K562 (cell line): Measurements from ENCODE around the gene IGLL1. TPM values are rescaled to one million over a fixed set of nuclear protein-coding genes. Genes with fewer than 3 reads are reported as not detected.

Experiments
- ATF7 ChIP-seq: fragments of 450-650 bp; IDR thresholded peaks from 2 replicates; pipeline ENCODE4 v1.7.1; 2014; ENCODE audit warnings: mild to moderate bottlenecking, moderate library complexity
- FOXK2 ChIP-seq, 2 experiments: fragments of 450-650 bp; IDR thresholded peaks in 1 of 2; conservative IDR thresholded peaks in 1 of 2; 2 replicates each; pipeline ENCODE4 v1.6.1; 2016; ENCODE audit warnings: low read depth in 2 of 2, mild to moderate bottlenecking in 1 of 2
- HOXB6 ChIP-seq: fragments of 250-450 bp; sonication (Bioruptor Pico); IDR thresholded peaks from 2 replicates; pipeline ENCODE4 v1.5.1; 2022; ENCODE audit warnings: mild to moderate bottlenecking, borderline replicate concordance
- JUN ChIP-seq, 2 experiments: sonication (generic) in 1 of 2; formaldehyde crosslinking in 1 of 2; IDR thresholded peaks; 2 replicates each; pipeline versions ENCODE4 v1.6.1 to v1.8.0; 2012 to 2022; ENCODE audit warnings: borderline replicate concordance in 2 of 2, mild to moderate bottlenecking in 2 of 2, improper control_type of control experiment in 1 of 2, low read depth in 1 of 2, low read length in 1 of 2, missing genetic modification reagents in 1 of 2
- MAFK ChIP-seq: IDR thresholded peaks from 2 replicates; pipeline ENCODE4 v1.6.1; 2011; ENCODE audit warnings: low read length, improper control_type of control experiment
- MYC ChIP-seq, 2 experiments: fragments of 250-450 bp in 1 of 2; sonication (Bioruptor Pico) in 1 of 2; IDR thresholded peaks; 2 replicates each; pipeline versions ENCODE4 v1.5.1 to v1.6.1; 2012 to 2021; ENCODE audit warnings: low read depth in 2 of 2, borderline replicate concordance in 1 of 2, improper control_type of control experiment in 1 of 2, low read length in 1 of 2, mild to moderate bottlenecking in 1 of 2, moderate library complexity in 1 of 2
- NFE2 ChIP-seq: IDR thresholded peaks from 2 replicates; pipeline ENCODE4 v1.6.1; 2014; ENCODE audit warnings: antibody characterized with exemption, low read depth
- NFXL1 ChIP-seq: fragments of 450-650 bp; formaldehyde crosslinking; IDR thresholded peaks from 2 replicates; pipeline ENCODE4 v1.4.0; 2021; ENCODE audit warnings: mild to moderate bottlenecking
- RB1 ChIP-seq: fragments of 450-650 bp; IDR thresholded peaks from 2 replicates; pipeline ENCODE4 v1.6.1; 2017; ENCODE audit warnings: low read depth, mild to moderate bottlenecking
- RBM25 ChIP-seq: fragments of 200-400 bp; formaldehyde crosslinking; IDR thresholded peaks from 2 replicates; pipeline ENCODE4 v1.6.1; 2018; ENCODE audit warnings: low read length, low read depth, moderate library complexity; ENCODE audit not compliant: severe bottlenecking
- SAFB ChIP-seq: fragments of 200-400 bp; formaldehyde crosslinking; IDR thresholded peaks from 2 replicates; pipeline ENCODE4 v1.6.1; 2017; ENCODE audit warnings: low read depth, low read length, borderline replicate concordance
- THAP12 ChIP-seq: fragments of 250-450 bp; sonication (Bioruptor Pico); IDR thresholded peaks from 2 replicates; pipeline ENCODE4 v1.9.0; 2021; ENCODE audit warnings: mild to moderate bottlenecking, inconsistent platforms
- TSC22D4 ChIP-seq: fragments of 450-650 bp; IDR thresholded peaks from 2 replicates; pipeline ENCODE4 v1.6.1; 2016; ENCODE audit warnings: missing genetic modification characterization, missing biosample characterization, control low read depth
- ZC3H11A ChIP-seq: IDR thresholded peaks from 2 replicates; pipeline ENCODE4 v1.6.1; 2012; ENCODE audit warnings: low read depth, low read length, improper control_type of control experiment
- ZNF316 ChIP-seq: fragments of 450-650 bp; IDR thresholded peaks from 2 replicates; pipeline ENCODE4 v1.6.1; 2016
- ZNF444 ChIP-seq: fragments of 250-450 bp; sonication (Bioruptor Pico); IDR thresholded peaks from 2 replicates; pipeline ENCODE4 v1.4.0; 2020; ENCODE audit warnings: mild to moderate bottlenecking, moderate library complexity
- ZNF445 ChIP-seq: fragments of 250-450 bp; sonication (Bioruptor Pico); IDR thresholded peaks from 2 replicates; pipeline ENCODE4 v1.4.0; 2020; ENCODE audit warnings: low read depth, mild to moderate bottlenecking, moderate library complexity
- polyA plus RNA-seq, 8 experiments: library from polyadenylated mRNA; depleted of rRNA in 4 of 8; stranded (reverse) in 5 of 8; unstranded in 3 of 8; fragments of >200 nt; fragmentation: Nextera tagmentation in 2 of 8; fragmentation: Illumina TruSeq in 1 of 8; extraction: Ambion mirVana in 2 of 8; extraction: Trizol in 1 of 8; gene quantifications; 2 replicates each; pipeline versions ENCODE4 v1.2.1 to v1.2.3, GENCODE V29; 2011 to 2014; ENCODE audit warnings: inconsistent platforms in 1 of 8, missing spikeins in 1 of 8
- total RNA-seq, 7 experiments: library from RNA; depleted of rRNA in 6 of 7; stranded (reverse); fragments of >200 nt in 6 of 7; fragmentation: Illumina TruSeq in 2 of 7; extraction: Trizol in 2 of 7; gene quantifications; 2 replicates each; pipeline versions ENCODE4 v1.2.1 to v1.2.3, GENCODE V29; 2011 to 2021; ENCODE audit warnings: low replicate concordance in 1 of 7
- TF ChIP-seq, protein P1 (sequence below): fragments of 200-800 bp; sonication (Bioruptor generic); IDR thresholded peaks from 2 replicates; pipeline ENCODE4 v1.6.1; 2017; ENCODE audit warnings: missing genetic modification characterization, missing compliant biosample characterization
- TF ChIP-seq, protein P2 (sequence below): fragments of 250-450 bp; sonication (Bioruptor Pico); IDR thresholded peaks from 2 replicates; pipeline ENCODE4 v1.6.1; 2021; ENCODE audit warnings: mild to moderate bottlenecking

Gene IGLL1
- total and polyA plus RNA-seq, 9 of the 15 experiments (the other 6 are each of a cell fraction or from before 2014, with no cell fraction given), result 0.10 to 0.32 (median 0.20) TPM; not detected in 6

- TF ChIP-seq, protein P1, sequence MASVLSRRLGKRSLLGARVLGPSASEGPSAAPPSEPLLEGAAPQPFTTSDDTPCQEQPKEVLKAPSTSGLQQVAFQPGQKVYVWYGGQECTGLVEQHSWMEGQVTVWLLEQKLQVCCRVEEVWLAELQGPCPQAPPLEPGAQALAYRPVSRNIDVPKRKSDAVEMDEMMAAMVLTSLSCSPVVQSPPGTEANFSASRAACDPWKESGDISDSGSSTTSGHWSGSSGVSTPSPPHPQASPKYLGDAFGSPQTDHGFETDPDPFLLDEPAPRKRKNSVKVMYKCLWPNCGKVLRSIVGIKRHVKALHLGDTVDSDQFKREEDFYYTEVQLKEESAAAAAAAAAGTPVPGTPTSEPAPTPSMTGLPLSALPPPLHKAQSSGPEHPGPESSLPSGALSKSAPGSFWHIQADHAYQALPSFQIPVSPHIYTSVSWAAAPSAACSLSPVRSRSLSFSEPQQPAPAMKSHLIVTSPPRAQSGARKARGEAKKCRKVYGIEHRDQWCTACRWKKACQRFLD (CRISPR knock-in tag), result no peak
- no peak for TF ChIP-seq RBM25
- TF ChIP-seq ZNF444 (CRISPR knock-in tag), result no peak
- peak; percentile 76 for TF ChIP-seq ZNF316
- no peak for TF ChIP-seq RB1
- TF ChIP-seq JUN (IDR thresholded peaks at IDR 0.05; ENCODE audit: borderline replicate concordance, low read depth, low read length), result peak; percentile 13; the same call in 1 of the 2 replicates
- TF ChIP-seq JUN (CRISPR knock-in tag; IDR thresholded peaks at IDR 0.05; ENCODE audit: borderline replicate concordance), result no peak
- TF ChIP-seq ZC3H11A, result no peak
- no peak for TF ChIP-seq ZNF445
- no peak for TF ChIP-seq FOXK2 (conservative IDR thresholded peaks at IDR 0.05 in 1 of 2, IDR thresholded peaks at IDR 0.05 in 1 of 2; ENCODE audit: low read depth in 2 of 2)
- 0 out of 2 replicates have a peak, but pooled peaks have one; percentile 13 for TF ChIP-seq ATF7
- TF ChIP-seq SAFB, result no peak
- TF ChIP-seq NFXL1 (CRISPR knock-in tag), result no peak
- TF ChIP-seq NFE2, result peak; percentile 29; the same call in 1 of the 2 replicates
- no peak for TF ChIP-seq THAP12 (CRISPR knock-in tag)
- TF ChIP-seq MAFK, result peak; percentile 29; the same call in 1 of the 2 replicates
- TF ChIP-seq TSC22D4 (tag), result no peak
- no peak for TF ChIP-seq MYC (IDR thresholded peaks at IDR 0.05; ENCODE audit: low read depth, low read length)
- TF ChIP-seq MYC (CRISPR knock-in tag; IDR thresholded peaks at IDR 0.05; ENCODE audit: borderline replicate concordance, low read depth), result no peak
- TF ChIP-seq HOXB6, result no peak
- TF ChIP-seq, protein P2, sequence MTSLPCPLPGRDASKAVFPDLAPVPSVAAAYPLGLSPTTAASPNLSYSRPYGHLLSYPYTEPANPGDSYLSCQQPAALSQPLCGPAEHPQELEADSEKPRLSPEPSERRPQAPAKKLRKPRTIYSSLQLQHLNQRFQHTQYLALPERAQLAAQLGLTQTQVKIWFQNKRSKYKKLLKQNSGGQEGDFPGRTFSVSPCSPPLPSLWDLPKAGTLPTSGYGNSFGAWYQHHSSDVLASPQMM (CRISPR knock-in tag), result no peak
These were observed 37.2 kb downstream of the IGLL1 start (continued) for GRCh38 chr22:23542933-23543332.
